Epithelial cell of proximal tubule (primary cell): ENCODE results near the gene KREMEN2. TPM values are rescaled to one million over a fixed set of nuclear protein-coding genes. Genes with fewer than 3 reads are reported as not detected.

Source experiments
- DNase-seq: peaks from one replicate; pipeline ENCODE4 v3.0.0-alpha.2; 2011; ENCODE audit warnings: low read depth
- H3K4me3 ChIP-seq: 2 replicates; pipeline ENCODE4 v1.5.1; 2011; ENCODE audit warnings: low read depth, mild to moderate bottlenecking, low read length
- total RNA-seq: library from RNA; depleted of rRNA; stranded (reverse); fragments of >200 nt; gene quantifications from 2 replicates; pipeline ENCODE4 v1.2.3, GENCODE V29; 2015
- TF ChIP-seq, protein P1 (sequence below): conservative IDR thresholded peaks from 2 replicates; pipeline ENCODE4 v1.5.1; 2012; ENCODE audit warnings: low read depth, mild to moderate bottlenecking, low read length

The KREMEN2 gene
- total RNA-seq, 1 donor from 2014 or later = 4.2 TPM

DNA sequence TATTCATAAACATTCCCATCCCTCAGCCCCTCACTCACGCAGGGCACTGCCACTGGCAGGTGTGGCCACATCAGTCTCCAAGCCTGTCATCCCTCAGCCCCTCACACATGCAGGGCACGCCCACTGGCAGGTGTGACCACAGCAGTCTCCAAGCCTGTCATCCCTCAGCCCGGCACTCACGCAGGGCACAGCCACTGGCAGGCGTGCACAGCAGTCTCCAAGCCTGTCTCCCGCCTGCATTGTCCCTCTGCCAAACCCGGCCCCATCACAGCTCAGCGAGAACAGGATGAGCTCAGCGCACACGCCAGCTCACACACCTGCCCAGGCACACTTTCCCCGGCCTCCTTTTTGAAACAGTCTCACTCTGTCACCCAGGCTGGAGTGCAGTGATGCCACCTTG, 11.4 kb upstream of the KREMEN2 start:
- TF ChIP-seq, protein P1, sequence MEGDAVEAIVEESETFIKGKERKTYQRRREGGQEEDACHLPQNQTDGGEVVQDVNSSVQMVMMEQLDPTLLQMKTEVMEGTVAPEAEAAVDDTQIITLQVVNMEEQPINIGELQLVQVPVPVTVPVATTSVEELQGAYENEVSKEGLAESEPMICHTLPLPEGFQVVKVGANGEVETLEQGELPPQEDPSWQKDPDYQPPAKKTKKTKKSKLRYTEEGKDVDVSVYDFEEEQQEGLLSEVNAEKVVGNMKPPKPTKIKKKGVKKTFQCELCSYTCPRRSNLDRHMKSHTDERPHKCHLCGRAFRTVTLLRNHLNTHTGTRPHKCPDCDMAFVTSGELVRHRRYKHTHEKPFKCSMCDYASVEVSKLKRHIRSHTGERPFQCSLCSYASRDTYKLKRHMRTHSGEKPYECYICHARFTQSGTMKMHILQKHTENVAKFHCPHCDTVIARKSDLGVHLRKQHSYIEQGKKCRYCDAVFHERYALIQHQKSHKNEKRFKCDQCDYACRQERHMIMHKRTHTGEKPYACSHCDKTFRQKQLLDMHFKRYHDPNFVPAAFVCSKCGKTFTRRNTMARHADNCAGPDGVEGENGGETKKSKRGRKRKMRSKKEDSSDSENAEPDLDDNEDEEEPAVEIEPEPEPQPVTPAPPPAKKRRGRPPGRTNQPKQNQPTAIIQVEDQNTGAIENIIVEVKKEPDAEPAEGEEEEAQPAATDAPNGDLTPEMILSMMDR = no peak
- no peak overlapping the region for H3K4me3 ChIP-seq
- DNase-seq = no peak

DNA sequence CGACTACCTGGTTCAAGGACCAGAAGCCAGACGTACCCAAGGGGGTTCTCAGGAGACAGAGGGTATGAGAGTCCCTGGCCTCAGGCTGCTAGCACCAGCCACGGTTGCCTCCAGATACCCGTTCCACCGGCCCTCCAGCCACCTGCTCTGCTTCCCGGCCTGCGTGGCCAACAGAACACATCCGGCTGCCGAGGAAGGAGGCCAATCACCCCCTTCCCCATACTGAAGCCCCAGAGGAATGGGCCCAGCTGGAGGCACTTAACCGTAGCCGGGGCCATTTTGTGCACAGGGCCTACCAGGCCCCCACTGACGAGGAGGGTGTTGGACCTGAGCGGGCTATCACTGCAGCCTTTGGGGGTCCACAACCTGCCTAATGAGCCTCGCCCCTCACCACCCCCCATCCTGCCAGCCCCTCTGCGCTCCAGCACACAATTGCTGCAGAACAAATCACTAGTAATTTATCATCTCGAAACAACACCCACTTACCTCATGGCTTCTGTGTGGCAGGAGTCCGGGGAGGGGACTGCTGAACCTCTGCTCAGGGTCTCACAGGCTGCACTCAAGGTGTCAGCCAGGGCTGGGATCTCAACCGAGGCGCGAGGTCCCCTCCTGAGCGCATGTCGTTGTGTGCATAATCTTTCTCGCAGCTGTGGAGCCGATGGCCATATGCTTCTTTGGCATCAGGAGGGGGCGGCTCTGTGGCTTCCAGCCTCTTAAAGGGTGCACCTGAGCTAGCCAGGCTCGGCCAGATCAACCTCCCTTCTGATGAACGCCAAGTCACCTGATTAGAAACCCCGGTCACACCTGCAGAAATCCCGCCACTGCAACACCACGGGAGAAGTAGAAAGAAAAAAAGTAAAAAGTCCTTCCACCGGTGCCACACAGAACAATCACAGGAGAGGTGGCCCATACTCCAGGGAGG, 10.1 kb upstream of the KREMEN2 start:
- DNase-seq = no peak
- no peak overlapping the region for H3K4me3 ChIP-seq
- TF ChIP-seq, protein P1 = no peak

DNA sequence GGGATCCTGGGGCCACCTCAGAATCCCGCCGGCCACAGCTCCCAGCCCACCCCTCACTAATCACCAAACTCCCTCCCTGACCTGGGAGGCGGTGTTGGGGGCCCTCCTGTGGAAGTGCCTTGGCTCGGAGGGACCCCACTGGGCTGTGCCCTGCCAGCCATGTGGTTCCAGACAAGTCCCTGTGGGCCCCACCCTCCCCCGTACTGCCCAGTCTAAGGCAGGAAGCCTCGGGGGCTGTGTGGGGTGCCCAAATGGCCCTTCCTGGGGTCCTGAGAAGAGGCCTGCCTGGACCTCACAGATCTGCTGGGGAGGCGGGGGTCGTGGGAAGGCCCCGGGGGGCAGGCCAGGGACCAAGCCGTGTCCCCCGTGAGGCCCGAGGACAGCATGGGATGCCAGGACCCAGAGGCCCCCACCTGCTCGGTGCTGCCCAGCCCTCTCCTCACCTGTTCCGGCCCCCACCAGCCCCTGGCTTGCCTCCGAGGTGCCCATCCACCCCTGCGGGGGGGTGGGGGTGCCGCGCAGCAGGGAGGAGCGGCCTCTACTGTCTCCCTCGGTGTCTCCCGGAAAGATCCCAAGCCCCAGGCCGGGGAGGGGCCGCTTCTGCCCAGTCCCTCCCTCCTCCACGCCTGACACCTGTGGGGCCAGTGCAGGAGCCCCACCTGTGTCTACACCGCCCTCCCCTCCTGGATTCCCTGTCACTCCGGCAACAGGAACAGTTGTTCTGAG, 9.3 kb upstream of the KREMEN2 start:
- no peak for DNase-seq
- H3K4me3 ChIP-seq = no peak overlapping the region
- TF ChIP-seq, protein P1 = no peak

DNA sequence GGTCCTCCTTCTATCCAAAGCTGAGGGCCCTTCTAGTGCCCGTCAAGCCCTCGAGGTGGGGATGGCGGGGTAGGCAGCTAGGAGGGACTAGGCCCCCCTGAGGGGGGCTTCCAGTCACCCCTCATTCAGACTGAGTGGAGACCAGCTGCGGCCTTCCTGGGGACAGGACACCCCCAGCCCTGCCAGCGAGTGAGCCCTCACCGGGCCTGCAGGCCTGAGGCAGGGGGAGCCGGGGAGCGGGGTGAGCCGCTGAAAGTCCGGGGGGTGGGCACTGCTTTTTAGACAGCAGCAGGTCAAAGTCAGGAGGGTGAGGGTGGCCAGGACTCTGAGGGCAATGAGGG, 8.7 kb upstream of the KREMEN2 start:
- TF ChIP-seq, protein P1 = no peak
- DNase-seq = no peak
- H3K4me3 ChIP-seq = no peak overlapping the region

DNA sequence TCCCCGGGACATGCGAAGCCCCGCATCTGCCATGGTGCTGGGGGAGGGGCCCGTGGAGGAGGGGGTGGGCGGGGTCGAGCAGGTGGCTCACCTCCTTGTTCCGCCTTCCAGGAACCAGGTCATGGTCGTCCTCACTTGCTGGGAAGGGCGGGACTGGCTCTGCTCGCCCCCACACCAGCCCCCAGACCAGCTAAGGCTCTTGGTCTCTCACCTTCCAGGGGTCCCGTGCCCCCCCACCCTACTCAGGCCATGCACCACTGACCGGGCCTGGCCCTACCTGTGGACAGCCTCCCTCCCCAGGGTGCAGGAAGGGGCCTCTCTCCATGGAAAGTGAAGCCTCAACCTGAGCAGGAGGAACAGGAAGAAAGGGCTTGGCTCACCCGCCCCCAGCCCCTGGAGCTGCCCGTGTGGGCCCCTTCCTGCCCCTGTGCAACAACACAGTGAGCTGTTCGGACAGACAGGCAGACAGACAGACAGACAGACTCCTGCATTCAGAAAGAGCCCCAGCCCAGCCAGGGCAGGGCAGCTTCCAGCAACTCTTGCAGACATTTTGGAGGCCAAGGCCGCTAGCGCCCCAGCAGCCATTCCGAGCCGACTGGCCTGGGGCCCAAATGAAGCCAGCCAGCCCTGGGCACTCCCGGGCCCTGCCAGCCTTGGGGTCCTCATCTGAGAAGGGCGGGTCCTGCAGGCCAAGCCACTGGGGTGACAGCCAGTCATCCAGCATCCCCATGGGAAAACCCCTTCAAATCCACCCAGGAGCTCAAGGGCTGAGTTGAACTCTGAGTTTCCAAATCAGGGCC, 8.1 kb upstream of the KREMEN2 start:
- H3K4me3 ChIP-seq = no peak overlapping the region
- no peak for DNase-seq
- TF ChIP-seq, protein P1 = no peak

DNA sequence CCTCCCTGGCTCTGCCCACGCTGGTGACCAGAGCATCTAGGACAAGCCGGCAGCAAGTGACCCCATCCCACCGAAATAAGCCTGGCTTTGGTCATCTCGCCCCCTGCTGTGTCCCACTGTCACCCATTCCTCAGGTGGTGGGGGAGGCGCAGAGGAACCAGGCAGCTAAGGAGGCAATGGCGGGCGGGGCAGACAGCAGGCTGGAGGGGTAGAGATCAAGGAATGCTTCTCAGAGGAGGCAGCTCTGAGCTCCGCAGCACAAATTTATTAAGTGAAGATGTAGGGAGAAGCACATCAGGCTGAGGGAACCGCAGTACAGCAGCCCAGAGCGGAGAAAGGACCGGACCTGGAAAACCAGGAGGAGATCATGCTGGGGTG, 7.5 kb upstream of the KREMEN2 start:
- TF ChIP-seq, protein P1 = no peak
- no peak overlapping the region for H3K4me3 ChIP-seq
- DNase-seq = no peak
